ENCODE results near the gene E4F1. TPM values are rescaled to one million over a fixed set of nuclear protein-coding genes. Genes with fewer than 3 reads are reported as not detected.

The E4F1 gene
- 41.8 and 43.0 TPM in 2 replicates for total RNA-seq
- 28.4 TPM for total RNA-seq (2013)
- polyA plus RNA-seq, result 70.9 and 76.2 TPM in 2 replicates
- 60.8 and 62.0 TPM in 2 replicates for polyA minus RNA-seq

GRCh38 chr16:2223221-2223941 lies at the start of gene E4F1:
E4F1 (plus strand) TSS chr16:2223591; CDS start chr16:2223614, 23 bp downstream.
- intact Hi-C loops (cut with micrococcal nuclease), result loop anchor here (1.0 to 2.0 kb wide), 6 partner anchors 8 to 200 kb away; partner anchors contain the start of genes ECI1, MLST8, RNPS1 and TRAF7
- Histone ChIP-seq H3K9ac (ENCODE audit: low read length) (peak within 1 kb of the TSS; percentile 85), H4K20me1 (ENCODE audit: control insufficient read depth, insufficient read depth, low read length, poor library complexity, severe bottlenecking) (peaks cover 13% of the 10 kb centered on the region), H3K4me2 (replicated peaks; ENCODE audit: low read depth, low read length, poor library complexity, severe bottlenecking) (peak within 1 kb of the TSS; percentile 95), H3K36me3 (replicated peaks in 1 of 2; ENCODE audit: control extremely low read depth in 1 of 2, control insufficient read depth in 1 of 2, extremely low read depth in 1 of 2, insufficient read depth in 2 of 2, low read length in 1 of 2) (peaks cover 0 to 4% of the 10 kb centered on the region in 2 experiments), H3K27me3 (replicated peaks in 1 of 4; ENCODE audit: control extremely low read depth in 1 of 4, control insufficient read depth in 3 of 4, insufficient read depth in 4 of 4, low read length in 3 of 4) (no peaks in the 10 kb centered on the region), H3K4me3 (ENCODE audit: control extremely low read depth in 1 of 5, extremely low read depth in 1 of 5, insufficient read depth in 1 of 5, low read depth in 2 of 5, low read length in 4 of 5) (peak within 1 kb of the TSS; percentile 51 to 92 (median 82)), H3K27ac (ENCODE audit: low read length in 2 of 2) (peak within 1 kb of the TSS; percentile 47 to 85), H2AFZ (ENCODE audit: insufficient read depth, low read depth, low read length, poor library complexity, severe bottlenecking) (peak within 1 kb of the TSS; percentile 97), H3K79me2 (ENCODE audit: control insufficient read depth, insufficient read depth, low read length) (peaks cover 42% of the 10 kb centered on the region), H3K9me3 (ENCODE audit: control extremely low read depth in 1 of 3, control insufficient read depth in 2 of 3, insufficient read depth in 1 of 3, low read length in 2 of 3) (peaks cover 0 to 2% (median 0%) of the 10 kb centered on the region in 3 donors), H3K4me1 (ENCODE audit: control insufficient read depth in 2 of 2, insufficient read depth in 2 of 2, low read length in 2 of 2) (peaks cover 6 to 16% of the 10 kb centered on the region in 2 donors)
- no peak for TF ChIP-seq EZH2 (IDR thresholded peaks at IDR 0.05; ENCODE audit: borderline replicate concordance, insufficient read depth, low read depth, low read length, poor library complexity, severe bottlenecking)
- no peak for TF ChIP-seq CTCF (IDR thresholded peaks at IDR 0.05)
- H3K4me1 Mint-ChIP-seq, result peaks cover 25% of the 10 kb centered on the region
- peak within 1 kb of the TSS; percentile 86 for H3K27ac Mint-ChIP-seq
- no peaks in the 10 kb centered on the region for H3K9me3 Mint-ChIP-seq (ENCODE audit: insufficient read depth)
- DNase-seq (peak; percentile 100), ATAC-seq (ENCODE audit: low read depth) (peak; percentile 99)
- ChIA-PET POLR2A (interaction anchor here (1.5 kb wide), 1 partner anchor 28 kb away, joined by 4 read pairs; the partner anchor contains the start of gene ECI1), CTCF (interaction anchor here (1.0 kb wide), 2 partner anchors 28 to 68 kb away, joined by 3 read pairs; partner anchors contain the start of gene TRAF7)
- under 1% methylated on average over 82 of the region's 82 CpGs for WGBS (ENCODE audit: insufficient coverage)
- H3K27me3 Mint-ChIP-seq, result no peaks in the 10 kb centered on the region
- peak within 1 kb of the TSS; percentile 86 for H3K4me3 Mint-ChIP-seq

GRCh38 chr16:2173916-2174315 lies 49.5 kb upstream of the E4F1 start:
- DNase-seq (no peak), ATAC-seq (ENCODE audit: low read depth) (no peak)
- Histone ChIP-seq H3K9me3 (ENCODE audit: control extremely low read depth in 1 of 3, control insufficient read depth in 2 of 3, insufficient read depth in 1 of 3, low read length in 2 of 3) (no peaks in the 10 kb centered on the region), H3K36me3 (replicated peaks in 1 of 2; ENCODE audit: control extremely low read depth in 1 of 2, control insufficient read depth in 1 of 2, extremely low read depth in 1 of 2, insufficient read depth in 2 of 2, low read length in 1 of 2) (peaks cover 0 to 32% of the 10 kb centered on the region in 2 experiments), H3K4me2 (replicated peaks; ENCODE audit: low read depth, low read length, poor library complexity, severe bottlenecking) (no peak overlapping the region), H3K27ac (ENCODE audit: low read length in 2 of 2) (no peak overlapping the region), H3K27me3 (replicated peaks in 1 of 4; ENCODE audit: control extremely low read depth in 1 of 4, control insufficient read depth in 3 of 4, insufficient read depth in 4 of 4, low read length in 3 of 4) (no peaks in the 10 kb centered on the region), H3K4me3 (ENCODE audit: control extremely low read depth in 1 of 5, extremely low read depth in 1 of 5, insufficient read depth in 1 of 5, low read depth in 2 of 5, low read length in 4 of 5) (no peak overlapping the region), H3K9ac (ENCODE audit: low read length) (no peak overlapping the region), H3K4me1 (ENCODE audit: control insufficient read depth in 2 of 2, insufficient read depth in 2 of 2, low read length in 2 of 2) (no peaks in the 10 kb centered on the region), H4K20me1 (ENCODE audit: control insufficient read depth, insufficient read depth, low read length, poor library complexity, severe bottlenecking) (no peaks in the 10 kb centered on the region), H3K79me2 (ENCODE audit: control insufficient read depth, insufficient read depth, low read length) (peaks cover 13% of the 10 kb centered on the region), H2AFZ (ENCODE audit: insufficient read depth, low read depth, low read length, poor library complexity, severe bottlenecking) (no peak overlapping the region)
- Mint-ChIP-seq H3K4me1 (no peaks in the 10 kb centered on the region), H3K27me3 (no peaks in the 10 kb centered on the region), H3K4me3 (no peak overlapping the region), H3K27ac (no peak overlapping the region), H3K9me3 (ENCODE audit: insufficient read depth) (no peaks in the 10 kb centered on the region)
- ChIA-PET POLR2A (no interaction called here), CTCF (no interaction called here)
- TF ChIP-seq CTCF (IDR thresholded peaks at IDR 0.05) (no peak), EZH2 (IDR thresholded peaks at IDR 0.05; ENCODE audit: borderline replicate concordance, insufficient read depth, low read depth, low read length, poor library complexity, severe bottlenecking) (no peak)
- intact Hi-C loops (cut with micrococcal nuclease), result no loop called here
- 99% methylated on average over 4 of the region's 4 CpGs for WGBS (ENCODE audit: insufficient coverage)

Data from B cell (primary cell).